DMS79 treated with DMSO at 0.1 percent for 48 hours (cell line): ENCODE results near the gene MYCT1.
"Not testable (repeated sequence)": the region's sequence is repeated elsewhere in the genome, so short reads cannot be mapped to it uniquely, and the experiment has no call there.

Experiments
- DNase-seq: peaks from one replicate; lab custom pipeline; 2025; lab: John Stamatoyannopoulos, UW

The MYCT1 gene, protein sequence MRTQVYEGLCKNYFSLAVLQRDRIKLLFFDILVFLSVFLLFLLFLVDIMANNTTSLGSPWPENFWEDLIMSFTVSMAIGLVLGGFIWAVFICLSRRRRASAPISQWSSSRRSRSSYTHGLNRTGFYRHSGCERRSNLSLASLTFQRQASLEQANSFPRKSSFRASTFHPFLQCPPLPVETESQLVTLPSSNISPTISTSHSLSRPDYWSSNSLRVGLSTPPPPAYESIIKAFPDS

DNA sequence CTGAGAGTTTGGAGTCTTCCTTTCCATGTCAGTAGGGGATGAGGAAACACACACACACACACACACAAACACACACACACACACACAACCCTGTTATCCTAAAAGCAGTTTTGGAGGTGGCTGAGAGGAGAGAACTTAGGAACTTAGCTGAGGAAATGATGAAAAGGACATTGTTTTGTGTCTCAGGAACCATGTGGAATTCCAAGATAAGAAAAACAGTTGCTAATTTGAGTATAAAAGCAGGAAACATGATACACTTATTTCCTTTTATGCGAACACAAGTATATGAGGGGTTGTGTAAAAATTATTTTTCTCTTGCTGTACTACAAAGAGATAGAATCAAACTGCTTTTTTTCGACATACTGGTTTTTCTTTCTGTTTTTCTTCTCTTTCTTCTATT lies at the start of gene MYCT1:
Gene MYCT1 (plus strand): TSS at position 264 of the 400 bp plus-strand sequence. CDS start 6 bp downstream, at position 270.
- no peak for DNase-seq

DNA sequence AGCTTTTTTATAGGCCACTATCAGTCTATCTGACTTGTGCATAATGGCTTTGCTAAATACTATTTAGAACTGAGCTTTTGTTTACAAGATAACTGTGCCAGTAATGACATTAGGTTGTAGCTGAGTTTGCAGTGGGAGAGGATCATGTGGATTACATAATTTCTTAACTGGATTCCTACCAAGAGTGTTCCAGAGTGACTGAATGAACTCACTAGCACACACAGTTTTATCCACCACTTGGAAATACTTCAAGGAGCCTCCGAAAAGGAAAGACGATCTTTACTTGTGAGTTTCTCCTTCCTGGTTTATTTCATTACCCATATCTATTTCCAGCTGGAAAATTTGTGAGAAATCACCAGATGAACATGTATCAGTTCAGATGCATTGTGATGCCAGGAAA lies 49.6 kb upstream of the MYCT1 start:
- DNase-seq = no peak

DNA sequence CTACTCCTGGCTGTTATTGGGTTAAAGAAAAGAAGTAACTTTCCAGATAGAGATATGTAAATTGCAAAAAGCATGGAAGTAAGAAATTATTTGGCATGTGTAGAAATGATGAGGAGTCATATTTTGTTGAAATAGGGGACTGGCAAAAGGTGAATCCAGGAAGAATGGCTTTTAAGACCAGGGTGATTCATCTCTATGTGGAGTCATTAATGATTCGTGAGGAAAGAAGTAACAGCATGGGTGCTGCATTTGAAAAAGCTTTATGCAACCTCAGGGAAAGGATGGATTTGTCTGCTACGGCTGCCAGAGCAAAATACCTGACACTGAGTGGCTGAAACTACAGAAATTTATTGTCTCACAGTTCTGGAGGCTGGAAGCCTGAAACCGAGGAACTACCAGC lies 45.7 kb upstream of the MYCT1 start:
- no peak for DNase-seq

DNA sequence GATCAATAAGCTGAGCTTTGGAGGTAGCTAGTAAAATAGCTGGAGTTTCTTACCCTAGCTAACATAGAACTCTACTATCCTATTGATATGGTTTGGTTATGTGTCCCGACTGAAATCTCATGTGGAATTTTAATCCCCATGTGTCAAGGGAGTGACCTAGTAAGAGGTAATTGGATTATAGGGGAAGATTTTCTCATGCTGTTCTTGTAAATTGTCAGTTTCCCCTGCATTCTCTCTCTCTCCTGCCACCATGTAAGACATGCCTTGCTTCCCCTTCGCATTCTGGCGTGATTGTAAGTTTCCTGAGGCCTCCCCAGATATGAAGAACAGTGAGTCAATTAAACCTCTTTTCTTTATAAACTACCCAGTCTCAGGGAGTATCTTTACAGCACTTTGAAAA lies 35.9 kb upstream of the MYCT1 start:
- DNase-seq = no peak

DNA sequence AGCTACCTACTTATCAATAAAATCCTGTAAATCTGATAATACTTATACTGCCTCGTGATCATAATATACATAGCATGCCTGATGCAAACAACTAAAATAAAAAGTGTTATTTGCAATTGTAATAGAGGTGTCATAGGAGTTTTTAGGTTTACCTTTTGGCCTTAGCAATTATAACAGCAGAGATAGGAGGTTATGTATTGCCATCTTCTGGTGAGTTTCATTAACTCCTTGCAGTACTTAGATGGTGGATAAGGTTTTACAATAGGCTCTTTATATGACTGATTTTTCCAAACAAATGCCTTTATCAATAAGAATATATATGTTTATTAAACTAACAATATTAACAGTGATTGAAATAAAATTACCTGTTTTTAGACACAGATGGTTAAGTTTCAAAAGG lies 27.8 kb upstream of the MYCT1 start:
- no peak for DNase-seq

DNA sequence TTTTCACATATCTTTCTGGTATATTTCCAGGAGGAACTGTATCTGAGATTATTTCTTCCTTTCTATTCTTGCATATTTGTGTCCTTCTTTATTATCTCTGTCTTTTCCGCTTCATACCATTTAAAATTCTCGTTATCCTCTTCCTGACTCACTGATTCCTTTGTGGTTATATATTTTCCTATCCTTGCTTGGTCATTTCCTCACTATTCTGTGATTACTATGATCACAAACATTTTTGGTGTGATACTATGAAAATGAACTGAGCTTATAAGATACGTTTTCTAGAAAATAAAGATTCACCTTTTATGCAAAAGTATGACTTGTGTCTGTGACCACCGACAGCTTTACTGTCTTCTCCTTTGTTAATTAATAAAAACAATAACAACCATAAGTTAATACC lies 26.5 kb upstream of the MYCT1 start:
- no peak for DNase-seq

DNA sequence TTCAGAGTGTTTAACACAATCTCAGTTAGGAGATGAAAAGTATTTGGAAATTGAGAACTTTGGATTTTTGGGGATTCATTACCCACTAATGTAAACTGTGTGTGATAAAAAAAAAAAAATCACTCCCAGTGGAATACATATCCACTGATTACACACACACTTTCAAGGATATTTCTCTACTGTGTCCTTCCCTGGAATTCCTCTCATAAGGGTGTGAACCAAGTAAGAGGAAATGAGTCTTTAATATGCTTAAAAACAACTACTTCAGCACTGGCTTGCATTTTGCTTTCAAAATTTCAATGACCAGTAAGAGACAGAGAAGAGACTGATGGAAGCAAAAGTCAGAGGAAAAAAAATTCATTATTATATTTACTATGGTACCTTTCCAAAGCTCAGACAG lies 24.5 kb upstream of the MYCT1 start:
- DNase-seq = no peak

DNA sequence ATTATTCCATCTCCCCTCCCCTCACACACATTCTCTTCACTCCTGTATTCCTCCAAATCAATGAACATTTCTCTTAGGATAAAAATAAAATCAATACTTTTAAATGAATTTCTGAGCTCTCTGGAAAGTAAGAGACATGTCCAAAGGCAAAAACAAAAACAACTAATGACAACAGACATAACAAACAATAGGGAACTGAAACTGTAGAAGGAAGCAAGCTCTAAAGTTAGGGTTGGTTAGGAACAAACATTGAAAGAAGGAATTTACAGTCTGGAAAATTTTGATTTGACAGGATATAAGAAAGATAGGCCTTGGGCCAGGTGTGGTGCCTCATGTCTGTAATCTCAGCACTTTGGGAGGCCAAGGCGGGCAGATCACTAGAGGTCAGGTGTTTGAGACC lies 17.5 kb upstream of the MYCT1 start:
- DNase-seq = no peak

DNA sequence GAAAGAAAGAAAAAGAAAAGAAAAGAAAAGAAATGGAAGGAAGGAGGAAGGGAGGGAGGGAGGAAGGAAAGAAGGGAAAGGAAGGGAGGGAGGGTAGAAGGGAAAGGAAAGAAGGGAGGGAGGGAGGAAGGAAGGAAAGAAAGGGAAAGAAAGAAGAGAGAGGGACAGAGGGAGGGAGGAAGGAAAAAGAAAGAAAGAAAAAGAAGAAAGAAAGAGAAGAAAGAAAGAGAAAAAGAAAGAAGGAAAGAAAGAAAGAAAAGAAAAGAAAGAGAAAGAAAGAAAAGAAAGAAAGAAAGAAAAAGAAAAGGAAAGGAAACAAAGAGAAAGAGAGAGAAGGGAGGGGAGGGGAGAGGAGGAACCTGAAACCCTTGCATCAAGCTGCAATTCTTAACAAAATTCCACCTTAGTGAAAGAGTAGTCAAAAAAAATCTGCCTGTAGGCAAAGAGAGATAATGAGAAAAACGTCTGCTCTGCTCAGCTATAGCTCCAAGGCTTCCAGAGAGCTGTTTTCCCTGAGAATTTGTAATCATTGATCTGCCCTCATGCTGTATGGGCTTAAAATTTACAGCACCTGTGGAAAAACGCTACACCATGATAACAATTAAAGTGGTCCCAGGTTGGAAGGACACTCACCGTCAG lies 16.7 kb upstream of the MYCT1 start:
- DNase-seq = no peak

DNA sequence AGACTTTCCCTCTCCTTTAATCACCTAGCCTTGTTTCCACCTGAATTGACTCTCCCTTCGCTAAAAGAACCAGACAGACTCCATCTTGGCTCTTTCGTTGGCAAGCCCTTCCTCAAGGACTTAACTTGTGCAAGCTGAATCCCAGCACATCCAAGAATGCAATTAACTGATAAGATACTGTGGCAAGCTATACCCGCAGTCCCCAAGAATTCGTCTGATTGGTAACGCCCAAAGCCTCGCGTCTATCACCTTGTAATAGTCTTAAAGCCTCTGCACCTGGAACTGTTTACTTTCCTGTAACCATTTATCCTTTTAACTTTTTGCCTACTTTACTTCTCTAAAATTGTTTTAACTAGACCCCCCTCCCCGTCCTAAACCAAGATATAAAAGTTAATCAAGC lies 15.6 kb upstream of the MYCT1 start:
- DNase-seq = no peak

DNA sequence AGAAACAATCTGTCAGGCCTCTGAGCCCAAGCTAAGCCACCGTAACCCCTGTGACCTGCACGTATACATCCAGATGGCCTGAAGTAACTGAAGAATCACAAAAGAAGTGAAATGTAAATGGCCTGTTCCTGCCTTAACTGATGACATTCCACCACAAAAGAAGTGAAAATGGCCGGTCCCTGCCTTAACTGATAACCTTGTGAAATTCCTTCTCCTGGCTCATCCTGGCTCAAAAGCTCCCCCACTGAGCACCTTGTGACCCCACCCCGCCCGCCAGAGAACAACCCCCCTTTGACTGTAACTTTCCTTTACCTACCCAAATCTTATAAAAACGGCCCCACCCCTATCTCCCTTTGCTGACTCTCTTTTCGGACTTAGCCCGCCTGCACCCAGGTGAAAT lies 14.8 kb upstream of the MYCT1 start:
- DNase-seq = not testable (repeated sequence)

DNA sequence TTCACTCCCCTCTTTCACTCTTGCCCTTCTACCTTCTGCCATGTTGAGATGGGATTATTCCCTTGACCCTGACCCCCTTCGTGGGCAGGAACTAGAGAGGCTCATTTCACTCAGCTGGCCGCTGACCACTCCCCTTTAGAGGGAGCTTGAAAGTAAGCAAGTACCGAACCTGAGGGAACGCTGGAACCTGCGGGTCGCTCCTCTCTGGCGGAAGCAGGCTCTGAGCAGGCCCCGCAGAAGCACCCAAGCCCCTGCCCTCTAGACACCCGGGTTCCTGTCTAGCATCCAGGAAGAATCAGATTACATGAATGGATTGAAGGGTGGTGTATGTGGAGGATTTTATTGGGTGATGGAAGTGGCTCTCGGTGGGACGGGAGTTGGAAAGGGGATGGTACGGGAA lies 11.9 kb upstream of the MYCT1 start:
- DNase-seq = no peak

DNA sequence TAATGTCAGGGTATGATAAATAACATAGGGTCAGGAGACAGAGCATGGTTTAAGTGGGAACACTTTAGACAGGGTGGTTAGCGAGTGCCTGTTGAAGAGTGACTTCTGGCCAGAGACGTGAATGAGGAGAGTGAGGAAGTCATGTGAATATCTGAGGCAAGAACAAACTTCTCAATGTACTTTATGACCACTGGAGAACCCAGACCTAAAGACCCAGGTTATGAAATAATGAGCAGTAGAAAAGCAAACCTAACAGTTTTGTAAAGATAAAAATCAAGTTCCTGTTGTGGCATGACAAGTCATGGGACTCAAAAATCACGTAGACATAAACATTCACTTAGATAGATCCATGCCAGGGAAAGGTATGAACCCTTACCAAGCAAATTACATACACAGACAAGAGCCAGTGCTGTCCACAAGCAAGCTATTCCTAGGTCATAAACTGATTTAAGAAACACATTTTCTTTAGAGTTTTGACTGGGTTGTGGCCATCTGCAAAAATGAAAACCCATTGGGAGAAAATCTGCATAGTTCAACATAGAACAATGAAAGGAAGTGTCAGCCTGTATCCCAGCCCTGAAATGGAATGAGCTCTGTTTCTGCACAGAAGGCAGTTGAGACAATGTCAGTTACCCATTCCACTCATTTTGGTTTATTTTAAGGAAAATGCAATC lies 2.2 kb upstream of the MYCT1 start:
- no peak for DNase-seq

DNA sequence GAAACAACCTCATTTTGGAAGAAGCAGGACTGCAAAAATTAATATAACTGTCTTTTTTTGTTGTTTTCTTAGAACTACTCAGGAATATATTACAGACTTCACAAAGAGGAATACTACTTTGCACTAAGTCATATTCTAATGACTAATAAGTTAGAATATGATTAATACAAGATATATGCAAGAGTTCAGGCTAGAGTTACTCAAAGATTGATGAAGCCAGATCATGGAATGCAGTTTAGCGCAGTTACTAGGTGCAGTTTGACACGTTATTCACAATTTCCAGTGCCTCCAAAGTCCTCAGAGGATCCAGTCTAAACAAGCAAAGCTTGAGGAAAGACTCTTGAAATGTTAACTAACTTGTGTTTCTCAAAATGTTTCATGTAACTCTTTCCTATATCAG lies 1.2 kb upstream of the MYCT1 start:
- no peak for DNase-seq

DNA sequence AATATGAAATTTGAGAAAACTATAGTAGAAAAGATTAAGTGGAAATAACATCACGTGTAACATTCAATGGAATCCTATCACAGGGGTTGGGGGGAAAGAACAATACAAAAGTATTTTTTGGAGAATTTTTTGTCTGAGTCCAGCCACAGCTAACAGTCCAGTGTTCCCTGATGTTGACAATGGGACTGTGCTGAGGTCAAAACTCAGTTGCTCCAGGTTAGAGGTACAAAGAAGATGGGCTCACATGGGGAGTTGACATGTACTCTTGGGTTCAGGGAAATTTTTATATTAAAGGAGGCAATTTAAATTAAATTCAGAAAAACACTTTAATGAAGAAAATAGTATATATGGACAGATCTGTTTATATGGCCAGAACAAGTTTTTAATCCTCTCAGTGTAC lies 995 bp downstream of the MYCT1 start:
- no peak for DNase-seq

DNA sequence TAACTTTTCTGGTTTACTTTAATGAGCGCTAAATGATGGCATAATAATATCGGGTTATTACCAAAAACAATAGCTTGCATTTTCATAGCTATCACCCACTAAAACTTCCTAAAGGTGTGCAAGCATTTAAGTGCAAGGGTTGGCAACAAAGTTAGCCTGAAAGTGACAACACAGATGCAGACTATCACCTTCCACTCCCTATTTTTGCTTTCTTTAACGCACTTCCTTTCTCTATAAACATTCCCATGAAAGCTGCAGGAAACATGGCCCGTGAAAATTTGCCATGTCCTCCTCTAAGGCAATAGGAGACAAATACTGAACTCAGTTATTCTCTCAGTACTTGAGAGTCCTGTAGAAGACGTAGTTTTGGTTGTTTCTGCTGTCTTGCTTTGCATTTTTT lies 2.7 kb downstream of the MYCT1 start:
- no peak for DNase-seq

DNA sequence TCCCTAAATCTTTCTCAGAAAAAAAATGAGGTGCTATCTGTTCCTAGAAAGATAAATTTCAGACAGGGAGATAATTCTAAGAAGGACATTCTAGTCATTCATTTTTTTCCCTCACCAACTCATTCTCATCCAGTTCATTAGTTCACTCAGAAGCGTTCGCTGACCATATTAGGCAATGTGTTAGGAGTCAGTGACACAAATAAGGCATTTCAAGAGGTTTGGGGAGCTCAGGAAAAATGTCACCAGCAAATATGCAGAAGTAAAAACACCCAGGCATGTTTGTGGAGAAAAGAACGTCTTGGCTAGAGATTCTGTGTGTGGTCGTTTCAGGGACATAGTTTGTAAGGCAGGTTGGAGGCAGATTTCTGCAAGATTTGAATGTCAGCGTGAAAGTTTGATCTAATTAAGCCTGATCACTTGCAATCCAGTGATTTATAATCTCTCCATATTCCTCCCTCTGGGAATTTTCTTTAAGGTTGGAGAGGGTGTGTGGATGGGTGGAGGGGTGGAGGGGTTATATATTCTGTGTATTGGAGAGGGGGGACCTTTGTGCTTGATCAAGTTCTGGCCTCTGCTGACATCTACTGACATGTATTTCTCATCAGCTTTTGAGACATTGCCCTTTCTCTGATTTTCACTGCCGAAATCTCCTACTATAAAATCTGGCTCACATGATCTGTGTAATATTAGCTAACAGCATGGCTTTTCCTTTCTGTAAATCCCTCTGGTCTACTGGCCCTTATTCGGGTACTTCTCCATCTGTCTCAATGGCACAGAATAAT lies 3.6 kb downstream of the MYCT1 start:
- no peak for DNase-seq

DNA sequence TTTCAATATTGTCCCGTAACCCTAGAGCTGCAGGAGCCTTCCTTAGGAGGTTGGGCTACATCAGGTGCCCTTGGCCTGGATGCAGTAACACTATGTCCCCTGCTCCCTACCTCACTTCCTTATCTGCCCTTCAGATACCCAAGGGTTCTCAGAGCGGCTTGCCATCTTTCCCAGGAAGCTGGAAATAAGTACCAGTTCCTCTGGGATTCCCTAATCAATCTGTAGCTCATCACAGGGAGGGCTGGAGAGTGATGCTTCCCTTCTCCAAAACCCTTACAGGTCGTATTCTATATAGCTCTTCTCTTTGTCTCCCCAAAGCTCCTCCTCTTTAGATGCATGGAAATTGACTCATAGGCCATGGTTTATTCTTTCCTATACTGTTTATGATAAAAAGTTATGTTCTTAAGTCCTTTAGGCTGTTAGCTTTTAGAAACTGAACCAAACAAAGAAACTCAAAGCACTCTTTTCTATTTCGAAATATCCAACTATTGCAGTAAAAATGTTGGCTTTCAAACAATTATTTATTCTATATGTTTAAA lies 4.2 kb downstream of the MYCT1 start:
- DNase-seq = no peak

DNA sequence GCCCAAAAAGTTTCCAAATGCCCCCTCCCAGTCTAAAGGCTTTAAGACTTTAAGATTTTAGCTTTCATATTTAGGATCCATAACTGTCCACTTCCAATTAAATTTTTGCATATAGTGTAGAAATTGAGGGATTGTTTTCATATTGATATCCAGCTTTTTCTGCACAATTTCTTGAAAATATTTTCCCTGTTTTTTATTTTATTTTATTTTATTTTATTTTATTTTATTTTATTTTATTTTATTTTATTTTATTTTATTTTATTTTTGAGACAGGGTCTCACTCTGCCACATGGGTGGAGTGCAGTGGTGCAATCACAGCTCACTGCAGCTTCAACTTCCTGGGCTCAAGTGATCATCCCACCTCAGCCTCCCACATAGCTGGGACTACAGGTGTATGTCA lies 6.1 kb downstream of the MYCT1 start:
- not testable (repeated sequence) for DNase-seq

DNA sequence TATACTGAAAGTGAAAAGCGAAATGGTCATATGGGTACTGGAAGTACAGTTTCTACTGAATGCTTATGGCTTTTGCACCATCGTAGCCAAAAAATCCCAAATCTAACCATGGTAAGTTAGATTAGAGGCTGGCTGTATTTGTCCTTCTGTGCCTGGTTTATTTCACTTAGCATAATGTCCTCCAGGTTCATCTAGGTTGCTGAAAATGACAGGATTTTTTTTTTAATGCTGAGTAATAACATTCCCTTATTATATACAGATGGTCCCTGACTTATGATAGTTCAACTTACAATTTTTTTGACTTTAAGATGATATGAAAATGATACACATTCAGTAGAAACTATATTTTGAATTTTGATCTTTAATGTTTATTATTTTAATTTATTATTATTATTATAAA lies 7.6 kb downstream of the MYCT1 start:
- no peak for DNase-seq

DNA sequence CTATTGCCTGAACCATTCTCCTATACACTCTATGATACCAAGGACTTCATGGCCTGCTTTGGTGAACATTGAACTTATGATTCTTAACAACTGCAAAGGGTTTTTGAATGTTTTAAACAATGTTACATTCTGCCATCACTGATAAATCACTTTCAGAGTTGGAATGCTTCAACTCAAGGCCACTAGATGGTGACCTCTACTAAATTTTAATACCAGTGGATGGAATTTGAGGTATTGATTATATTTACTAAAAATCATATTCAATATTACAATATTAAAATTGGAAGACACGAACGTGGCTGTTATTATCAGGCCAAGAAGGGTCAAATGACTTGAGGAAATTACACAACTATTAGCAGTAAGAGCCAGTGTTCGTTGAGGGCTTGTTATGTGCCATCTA lies 18.6 kb downstream of the MYCT1 start:
- no peak for DNase-seq

DNA sequence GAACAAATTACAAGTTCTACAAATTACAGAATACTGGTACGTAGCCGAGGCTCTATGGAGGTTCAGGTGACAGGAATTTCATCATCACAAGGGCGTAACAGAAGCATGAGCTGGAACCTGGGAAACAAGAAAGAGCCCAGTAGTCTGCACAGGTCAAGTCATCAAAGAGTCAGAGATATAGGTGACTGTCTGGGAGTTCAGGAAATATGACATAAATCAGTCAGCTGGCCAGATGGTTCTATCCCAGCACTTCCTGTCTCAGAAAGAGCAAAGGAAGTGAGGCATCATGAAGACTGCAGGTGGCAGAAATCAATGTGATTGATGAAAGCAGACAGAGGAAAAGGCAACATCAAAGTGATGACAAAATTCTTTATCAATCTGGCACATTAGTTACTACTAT lies 23.3 kb downstream of the MYCT1 start:
- DNase-seq = no peak

DNA sequence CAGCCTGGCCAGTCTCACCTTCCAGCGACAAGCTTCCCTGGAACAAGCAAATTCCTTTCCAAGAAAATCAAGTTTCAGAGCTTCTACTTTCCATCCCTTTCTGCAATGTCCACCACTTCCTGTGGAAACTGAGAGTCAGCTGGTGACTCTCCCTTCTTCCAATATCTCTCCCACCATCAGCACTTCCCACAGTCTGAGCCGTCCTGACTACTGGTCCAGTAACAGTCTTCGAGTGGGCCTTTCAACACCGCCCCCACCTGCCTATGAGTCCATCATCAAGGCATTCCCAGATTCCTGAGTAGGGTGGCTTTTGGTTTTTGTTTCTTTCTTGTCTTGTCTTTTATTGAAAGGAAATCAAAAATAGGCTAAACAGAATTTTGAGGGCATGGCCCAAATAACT lies 24.3 kb downstream of the MYCT1 start:
- DNase-seq = no peak
